22Rv1 (cell line): Measurements from ENCODE around the gene NEB.

Experiments
- H3K27ac ChIP-seq: fragments of 450-650 bp; 2 replicates; pipeline ENCODE4 v1.5.1; 2017
- ZFX ChIP-seq: fragments of 450-650 bp; IDR thresholded peaks from 2 replicates; pipeline ENCODE4 v1.6.1; 2017; ENCODE audit warnings: antibody characterized with exemption, borderline replicate concordance
- TF ChIP-seq, protein P1 (sequence below): fragments of 450-650 bp; IDR thresholded peaks from 2 replicates; pipeline ENCODE4 v1.5.1; 2017; ENCODE audit warnings: mild to moderate bottlenecking

Gene NEB

DNA sequence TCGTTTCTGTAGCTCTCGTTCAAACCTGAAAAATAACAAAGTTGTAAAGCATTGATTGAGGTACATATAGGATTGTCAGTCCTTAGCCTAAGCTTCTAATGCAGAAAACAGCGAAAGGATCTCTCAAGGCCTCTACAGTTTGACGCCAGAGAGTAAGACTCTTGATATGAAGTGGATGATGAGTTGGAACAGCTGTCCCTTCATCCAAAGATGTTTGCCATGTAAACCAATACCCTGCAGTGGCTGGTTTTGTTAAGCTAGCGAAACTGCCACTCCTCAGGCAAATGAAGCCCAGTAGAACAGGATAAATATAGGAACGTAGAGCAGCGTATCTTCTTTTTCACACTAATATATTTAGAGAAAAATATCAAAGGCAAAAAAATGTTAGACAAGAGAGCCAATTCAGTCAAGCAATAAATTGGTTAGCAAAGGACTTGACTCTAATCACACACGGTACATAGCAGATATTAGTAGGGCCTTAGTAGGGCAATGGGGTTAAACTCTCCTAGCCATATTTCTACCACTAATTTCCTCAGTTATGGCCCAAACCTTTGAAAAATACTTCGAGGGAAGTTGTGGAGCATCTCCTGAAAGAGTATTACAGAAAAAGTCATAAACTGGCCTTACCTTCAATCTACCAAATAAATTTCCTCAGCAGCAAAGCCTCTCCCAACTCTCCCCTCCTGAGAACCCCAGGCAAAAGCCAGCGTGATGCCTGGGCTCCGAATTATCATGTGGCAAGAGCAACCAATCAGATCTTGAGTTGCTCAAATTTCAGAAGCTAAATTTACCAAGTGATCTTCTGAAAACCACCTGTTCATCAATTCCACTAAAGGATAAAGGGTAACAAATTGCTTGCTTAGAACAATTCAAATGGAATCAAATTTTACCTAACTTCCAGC is at the start of gene NEB:
Gene NEB, minus strand, starts transcription at position 706 of the 902 bp plus-strand sequence. CDS start 1,320 bp downstream, outside the sequence.
- TF ChIP-seq ZFX, result no peak
- TF ChIP-seq, protein P1, sequence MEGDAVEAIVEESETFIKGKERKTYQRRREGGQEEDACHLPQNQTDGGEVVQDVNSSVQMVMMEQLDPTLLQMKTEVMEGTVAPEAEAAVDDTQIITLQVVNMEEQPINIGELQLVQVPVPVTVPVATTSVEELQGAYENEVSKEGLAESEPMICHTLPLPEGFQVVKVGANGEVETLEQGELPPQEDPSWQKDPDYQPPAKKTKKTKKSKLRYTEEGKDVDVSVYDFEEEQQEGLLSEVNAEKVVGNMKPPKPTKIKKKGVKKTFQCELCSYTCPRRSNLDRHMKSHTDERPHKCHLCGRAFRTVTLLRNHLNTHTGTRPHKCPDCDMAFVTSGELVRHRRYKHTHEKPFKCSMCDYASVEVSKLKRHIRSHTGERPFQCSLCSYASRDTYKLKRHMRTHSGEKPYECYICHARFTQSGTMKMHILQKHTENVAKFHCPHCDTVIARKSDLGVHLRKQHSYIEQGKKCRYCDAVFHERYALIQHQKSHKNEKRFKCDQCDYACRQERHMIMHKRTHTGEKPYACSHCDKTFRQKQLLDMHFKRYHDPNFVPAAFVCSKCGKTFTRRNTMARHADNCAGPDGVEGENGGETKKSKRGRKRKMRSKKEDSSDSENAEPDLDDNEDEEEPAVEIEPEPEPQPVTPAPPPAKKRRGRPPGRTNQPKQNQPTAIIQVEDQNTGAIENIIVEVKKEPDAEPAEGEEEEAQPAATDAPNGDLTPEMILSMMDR, result no peak

DNA sequence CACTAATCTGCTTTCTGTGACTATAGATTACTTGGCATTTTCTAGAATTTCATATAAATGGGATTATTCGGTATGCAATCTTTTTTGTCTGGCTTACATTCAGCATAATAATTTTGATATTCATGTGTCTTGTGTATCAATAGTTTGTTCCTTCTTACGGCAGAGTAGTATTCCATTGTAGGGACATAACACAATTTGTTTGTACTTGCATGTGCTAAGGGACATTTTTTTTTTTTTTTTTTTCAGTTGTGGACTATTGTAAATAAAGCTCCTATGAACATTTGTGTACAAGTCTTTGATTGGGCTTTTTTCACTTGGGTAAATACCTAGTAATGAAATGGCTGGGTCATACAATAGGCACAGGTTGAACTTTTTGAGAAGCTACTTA is 48.9 kb upstream of the NEB start:
- no peak for TF ChIP-seq ZFX
- TF ChIP-seq, protein P1, result no peak
- no peak overlapping the region for H3K27ac ChIP-seq

More for the DNA sequence above, at the start of gene NEB:
- H3K27ac ChIP-seq, result no peak within 1 kb of the TSS

DNA sequence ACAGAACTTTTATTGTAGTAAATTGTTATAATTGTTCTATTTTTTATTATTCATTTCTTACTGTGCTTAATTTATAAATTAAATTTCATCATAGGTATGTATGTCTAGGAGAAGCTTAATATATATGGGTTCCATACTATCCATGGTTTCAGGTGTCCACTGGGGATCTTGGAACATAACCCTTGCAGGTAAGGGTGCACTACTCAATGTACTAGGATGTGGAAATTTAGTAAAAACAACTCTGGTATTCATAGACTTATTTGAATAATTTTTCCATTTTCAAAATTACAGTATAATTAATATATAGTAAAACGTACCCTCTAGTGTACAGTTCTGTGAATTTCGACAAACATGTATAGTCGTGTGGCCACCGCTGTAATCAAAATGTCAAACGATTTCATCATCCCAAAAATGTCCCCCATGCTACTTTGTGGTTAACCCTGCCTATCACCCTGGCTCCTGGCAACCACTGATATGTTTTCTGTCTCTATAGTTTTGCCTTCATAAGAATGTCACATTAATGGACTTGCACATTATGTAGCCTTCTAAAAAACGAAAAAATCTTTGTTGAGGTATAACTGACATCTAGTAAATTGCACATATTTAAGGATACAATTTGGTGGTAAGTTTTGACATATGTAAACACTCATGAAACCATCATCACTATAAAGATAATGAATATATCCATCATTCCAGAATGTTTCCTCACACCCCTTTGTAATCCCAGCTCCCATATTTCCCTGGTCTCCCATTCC is 48.3 kb upstream of the NEB start:
- TF ChIP-seq ZFX, result no peak
- TF ChIP-seq, protein P1, result no peak
- no peak overlapping the region for H3K27ac ChIP-seq

DNA sequence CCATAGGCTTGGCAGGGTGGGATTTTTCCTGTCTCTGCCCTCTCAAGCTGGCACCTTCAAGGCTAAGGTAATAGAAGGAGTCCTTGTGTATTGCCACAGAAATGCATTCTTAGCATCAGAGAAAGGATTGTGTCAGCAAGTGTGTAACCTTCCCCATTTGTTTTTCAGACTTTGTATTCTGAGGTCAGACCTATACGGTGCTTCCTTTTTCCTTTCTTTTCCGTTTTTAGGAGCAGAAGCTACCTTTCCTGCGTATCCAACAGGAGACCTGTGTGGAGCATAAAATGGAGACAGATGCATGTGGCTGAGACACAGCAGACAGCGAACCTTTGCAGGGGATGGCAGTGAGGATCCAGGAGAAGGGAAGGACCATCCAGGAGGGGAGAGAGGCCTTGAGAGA is 47.4 kb upstream of the NEB start:
- no peak overlapping the region for H3K27ac ChIP-seq
- TF ChIP-seq, protein P1, result no peak
- TF ChIP-seq ZFX, result no peak

DNA sequence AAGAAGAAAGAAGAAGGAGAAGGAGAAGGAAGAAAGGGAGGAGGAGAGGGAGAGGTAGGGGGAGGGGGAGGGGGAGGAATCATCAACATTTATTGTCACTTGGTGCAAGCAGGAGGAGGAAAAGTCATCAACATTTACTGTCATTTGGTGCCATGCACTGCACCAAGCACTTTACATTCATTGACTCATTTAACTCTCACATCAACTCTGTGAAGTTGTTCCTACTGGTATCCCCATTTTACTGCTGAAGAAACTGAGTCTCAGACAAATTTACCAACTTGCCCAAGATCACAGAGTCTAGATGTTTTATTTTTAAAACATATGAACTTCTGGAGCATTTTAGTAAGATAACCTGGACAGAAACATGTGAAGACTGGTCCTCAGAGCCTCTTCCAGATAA is 46.7 kb upstream of the NEB start:
- H3K27ac ChIP-seq, result no peak overlapping the region
- TF ChIP-seq, protein P1, result no peak
- TF ChIP-seq ZFX, result no peak

DNA sequence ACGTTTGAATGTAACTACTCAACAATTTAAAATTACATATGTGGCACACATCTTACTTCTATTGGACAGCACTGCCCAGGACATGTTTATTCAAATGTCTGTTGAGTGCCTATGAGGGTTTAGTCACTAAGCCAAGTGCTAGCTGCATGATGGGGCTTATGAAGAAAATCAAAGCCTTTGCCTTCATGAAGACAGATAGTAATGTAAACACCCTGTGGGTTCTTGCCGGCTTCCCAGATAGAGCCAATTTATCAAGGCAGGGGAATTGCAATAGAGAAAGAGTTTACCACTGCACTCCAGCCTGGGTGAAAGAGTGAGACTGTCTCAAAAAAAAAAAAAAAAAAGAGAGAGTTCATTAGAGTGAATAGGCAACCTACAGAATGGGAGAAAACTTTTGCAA is 43.7 kb upstream of the NEB start:
- TF ChIP-seq, protein P1, result no peak
- TF ChIP-seq ZFX, result no peak
- H3K27ac ChIP-seq, result no peak overlapping the region

GRCh38 chr2:151777487-151777886 is 43.2 kb upstream of the NEB start:
- no peak for TF ChIP-seq ZFX
- TF ChIP-seq, protein P1, result no peak
- H3K27ac ChIP-seq, result no peak overlapping the region
